ENCODE data around the gene FRMPD4.

The FRMPD4 gene

DNA sequence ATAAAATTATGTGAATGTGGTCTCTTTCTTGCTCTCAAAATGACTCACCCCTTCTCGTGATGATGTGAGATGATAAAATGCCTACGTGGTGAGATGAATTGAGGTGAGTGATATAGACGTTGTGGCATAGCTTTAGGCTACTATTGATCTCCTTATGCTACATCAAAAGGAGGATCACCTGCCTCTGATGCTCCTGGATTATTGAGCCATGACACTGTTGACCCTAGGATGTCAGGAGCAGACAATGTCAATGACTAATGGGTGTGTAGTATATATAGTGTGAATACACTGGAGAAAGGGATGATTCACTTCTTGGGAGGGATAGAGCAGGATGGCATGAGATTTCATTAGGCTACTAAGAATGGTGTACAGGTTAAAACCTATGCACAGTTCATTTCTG is 442.3 kb downstream of the FRMPD4 start (continued):
- TF ChIP-seq POU6F1 (CRISPR knock-in tag; IDR thresholded peaks at IDR 0.05; ENCODE audit: borderline replicate concordance, low read depth): no peak

DNA sequence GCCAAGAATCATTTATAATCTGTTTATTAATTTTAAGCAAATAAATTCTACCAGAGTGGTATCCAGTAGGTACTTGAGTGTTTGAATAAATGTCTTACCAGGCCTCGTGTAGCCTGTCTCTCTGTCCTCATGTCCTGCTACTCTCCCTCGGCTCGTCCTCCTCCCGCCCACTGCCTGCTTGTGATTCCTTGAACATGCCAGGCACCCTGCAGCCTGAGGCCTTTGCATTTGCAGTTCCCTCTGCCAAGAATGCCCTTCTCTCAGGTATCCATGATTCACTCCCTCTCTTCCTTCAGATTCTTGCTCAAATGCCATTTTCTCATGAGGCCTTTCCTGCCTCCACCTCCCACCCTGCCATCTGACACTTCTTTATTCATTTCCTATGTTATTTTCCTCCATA is 443.3 kb downstream of the FRMPD4 start:
- ATAC-seq: no peak
- TF ChIP-seq TOX (CRISPR knock-in tag; IDR thresholded peaks at IDR 0.05; ENCODE audit: borderline replicate concordance) (no peak), GLIS3 (CRISPR knock-in tag; IDR thresholded peaks at IDR 0.05) (no peak), ARNTL (CRISPR knock-in tag; IDR thresholded peaks at IDR 0.05; ENCODE audit: borderline replicate concordance, low read depth) (no peak), ZNF70 (CRISPR knock-in tag; IDR thresholded peaks at IDR 0.05) (no peak), RARB (CRISPR knock-in tag; IDR thresholded peaks at IDR 0.05) (no peak), ZNF565 (CRISPR knock-in tag; conservative IDR thresholded peaks at IDR 0.05; ENCODE audit: low read depth) (no peak), OSR1 (CRISPR knock-in tag; IDR thresholded peaks at IDR 0.05) (no peak), ISL1 (CRISPR knock-in tag; IDR thresholded peaks at IDR 0.05) (no peak), PPARA (CRISPR knock-in tag; IDR thresholded peaks at IDR 0.05; ENCODE audit: borderline replicate concordance) (no peak), SNAI2 (CRISPR knock-in tag; IDR thresholded peaks at IDR 0.05) (no peak), BACH2 (CRISPR knock-in tag; IDR thresholded peaks at IDR 0.05; ENCODE audit: borderline replicate concordance) (no peak), CREB5 (CRISPR knock-in tag; IDR thresholded peaks at IDR 0.05; ENCODE audit: low read depth) (no peak), PATZ1 (CRISPR knock-in tag; IDR thresholded peaks at IDR 0.05; ENCODE audit: borderline replicate concordance) (no peak), CSDC2 (CRISPR knock-in tag; IDR thresholded peaks at IDR 0.05) (no peak), ESRRG (CRISPR knock-in tag; IDR thresholded peaks at IDR 0.05) (no peak), ZNF8 (CRISPR knock-in tag; IDR thresholded peaks at IDR 0.05) (no peak), ZFP30 (CRISPR knock-in tag; IDR thresholded peaks at IDR 0.05) (no peak)

DNA sequence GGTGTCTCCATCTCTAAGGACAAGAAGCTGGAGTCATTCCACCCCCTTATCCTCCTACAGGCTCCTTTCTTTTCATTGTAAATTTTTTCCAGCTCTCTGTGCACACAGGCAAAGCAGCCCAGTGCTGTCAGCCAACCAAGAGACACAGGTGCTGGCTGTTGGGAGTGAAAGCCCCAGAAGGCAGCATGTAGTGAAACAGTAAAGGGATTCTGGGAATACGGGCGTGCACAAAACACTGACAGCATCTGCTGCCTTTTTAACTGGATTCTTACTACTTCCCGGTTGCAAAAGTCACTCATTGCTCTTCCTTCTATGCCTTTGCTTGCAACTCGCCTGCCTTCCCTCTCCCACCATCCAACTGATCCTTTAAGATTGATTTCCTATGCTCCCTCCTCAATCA is 444.4 kb downstream of the FRMPD4 start:
- no peak for ATAC-seq

More for the DNA sequence above, 444.4 kb downstream of the FRMPD4 start:
- no peak for TF ChIP-seq ZFP30 (CRISPR knock-in tag; IDR thresholded peaks at IDR 0.05)
- TF ChIP-seq PATZ1 (CRISPR knock-in tag; IDR thresholded peaks at IDR 0.05; ENCODE audit: borderline replicate concordance): no peak
- TF ChIP-seq TSHZ2 (CRISPR knock-in tag; IDR thresholded peaks at IDR 0.05): no peak
- no peak for TF ChIP-seq CREB5 (CRISPR knock-in tag; IDR thresholded peaks at IDR 0.05; ENCODE audit: low read depth)
- no peak for TF ChIP-seq RARB (CRISPR knock-in tag; IDR thresholded peaks at IDR 0.05)
- TF ChIP-seq OSR1 (CRISPR knock-in tag; IDR thresholded peaks at IDR 0.05): no peak
- TF ChIP-seq BACH2 (CRISPR knock-in tag; IDR thresholded peaks at IDR 0.05; ENCODE audit: borderline replicate concordance): no peak
- TF ChIP-seq ESRRG (CRISPR knock-in tag; IDR thresholded peaks at IDR 0.05): no peak
- no peak for TF ChIP-seq ZC3H10 (CRISPR knock-in tag; IDR thresholded peaks at IDR 0.05)
- TF ChIP-seq PPARA (CRISPR knock-in tag; IDR thresholded peaks at IDR 0.05; ENCODE audit: borderline replicate concordance): no peak
- TF ChIP-seq GLIS3 (CRISPR knock-in tag; IDR thresholded peaks at IDR 0.05): no peak
- TF ChIP-seq ARNTL (CRISPR knock-in tag; IDR thresholded peaks at IDR 0.05; ENCODE audit: borderline replicate concordance, low read depth): no peak
- TF ChIP-seq SNAI2 (CRISPR knock-in tag; IDR thresholded peaks at IDR 0.05): no peak
- TF ChIP-seq, protein P1, sequence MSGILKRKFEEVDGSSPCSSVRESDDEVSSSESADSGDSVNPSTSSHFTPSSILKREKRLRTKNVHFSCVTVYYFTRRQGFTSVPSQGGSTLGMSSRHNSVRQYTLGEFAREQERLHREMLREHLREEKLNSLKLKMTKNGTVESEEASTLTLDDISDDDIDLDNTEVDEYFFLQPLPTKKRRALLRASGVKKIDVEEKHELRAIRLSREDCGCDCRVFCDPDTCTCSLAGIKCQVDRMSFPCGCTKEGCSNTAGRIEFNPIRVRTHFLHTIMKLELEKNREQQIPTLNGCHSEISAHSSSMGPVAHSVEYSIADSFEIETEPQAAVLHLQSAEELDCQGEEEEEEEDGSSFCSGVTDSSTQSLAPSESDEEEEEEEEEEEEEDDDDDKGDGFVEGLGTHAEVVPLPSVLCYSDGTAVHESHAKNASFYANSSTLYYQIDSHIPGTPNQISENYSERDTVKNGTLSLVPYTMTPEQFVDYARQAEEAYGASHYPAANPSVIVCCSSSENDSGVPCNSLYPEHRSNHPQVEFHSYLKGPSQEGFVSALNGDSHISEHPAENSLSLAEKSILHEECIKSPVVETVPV (CRISPR knock-in tag; IDR thresholded peaks at IDR 0.05): no peak
- no peak for TF ChIP-seq CSDC2 (CRISPR knock-in tag; IDR thresholded peaks at IDR 0.05)
- TF ChIP-seq ZNF565 (CRISPR knock-in tag; conservative IDR thresholded peaks at IDR 0.05; ENCODE audit: low read depth): no peak
- no peak for TF ChIP-seq ISL1 (CRISPR knock-in tag; IDR thresholded peaks at IDR 0.05)
- TF ChIP-seq ZFP3 (CRISPR knock-in tag; IDR thresholded peaks at IDR 0.05): no peak
- TF ChIP-seq ZNF70 (CRISPR knock-in tag; IDR thresholded peaks at IDR 0.05): no peak
- TF ChIP-seq TCF4 (CRISPR knock-in tag; IDR thresholded peaks at IDR 0.05; ENCODE audit: borderline replicate concordance): no peak

All from SK-N-SH treated with all-trans-retinoic acid at 6 μM for 48 hours (cell line).